HG03457 (cell line): ENCODE measurements around the gene GPAT2.
"Not testable (repeated sequence)": the region's sequence is repeated elsewhere in the genome, so short reads cannot be mapped to it uniquely, and the experiment has no call there.

Experiments
- ATAC-seq: cut with Tn5 transposase; IDR thresholded peaks from one replicate; pipeline ENCODE4 v1.9.1; 2021; ENCODE audit warnings: moderate number of reproducible peaks; ENCODE audit not compliant: unreplicated experiment

Gene GPAT2

DNA sequence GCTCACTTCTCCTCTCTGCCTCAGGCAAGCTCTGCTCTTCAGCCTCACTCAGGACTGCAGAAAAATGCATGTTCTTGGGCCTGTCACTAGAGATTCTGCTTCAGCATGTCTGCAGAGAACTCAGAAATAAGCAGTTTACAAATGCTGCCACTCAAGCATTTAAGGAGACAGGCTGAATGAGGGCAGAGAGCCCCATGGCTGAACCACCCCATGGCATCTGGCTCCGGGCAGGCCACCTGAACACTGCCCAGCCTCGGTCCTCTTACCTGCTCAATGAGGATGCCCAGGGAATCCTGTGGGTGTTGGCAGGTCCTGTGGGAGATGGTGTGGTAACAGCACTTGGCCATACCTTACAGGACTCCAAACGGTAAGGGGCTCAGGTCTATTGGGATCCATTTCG lies 31.2 kb upstream of the GPAT2 start:
- ATAC-seq = not testable (repeated sequence)

DNA sequence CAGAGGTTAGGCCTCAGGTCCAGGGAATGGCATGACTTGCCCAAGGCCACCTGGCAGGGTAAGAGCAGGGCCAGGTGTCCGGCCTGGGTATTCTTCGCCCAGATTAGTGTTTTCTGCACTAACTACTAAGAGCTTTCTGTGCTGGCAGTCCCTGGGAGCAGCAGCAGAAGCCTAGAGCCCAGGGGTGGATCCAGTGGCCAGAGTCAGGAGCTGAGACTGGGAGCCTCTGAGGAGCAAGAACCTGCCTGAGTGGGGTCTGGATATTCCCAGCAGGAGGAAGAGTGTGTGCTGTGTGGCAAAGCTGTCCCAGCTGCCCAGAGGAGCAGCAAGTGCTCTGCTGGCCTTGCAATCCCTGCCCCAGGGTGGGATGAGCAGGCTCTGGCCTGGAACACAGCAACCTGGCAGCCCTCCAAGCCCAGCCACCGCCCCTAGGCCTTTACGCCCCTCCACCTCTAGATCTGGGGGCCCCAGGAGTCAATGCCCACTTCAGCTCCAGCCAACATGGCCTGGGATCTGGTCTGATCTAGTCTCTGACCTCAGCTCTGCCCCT lies 30.7 kb upstream of the GPAT2 start:
- no peak for ATAC-seq

DNA sequence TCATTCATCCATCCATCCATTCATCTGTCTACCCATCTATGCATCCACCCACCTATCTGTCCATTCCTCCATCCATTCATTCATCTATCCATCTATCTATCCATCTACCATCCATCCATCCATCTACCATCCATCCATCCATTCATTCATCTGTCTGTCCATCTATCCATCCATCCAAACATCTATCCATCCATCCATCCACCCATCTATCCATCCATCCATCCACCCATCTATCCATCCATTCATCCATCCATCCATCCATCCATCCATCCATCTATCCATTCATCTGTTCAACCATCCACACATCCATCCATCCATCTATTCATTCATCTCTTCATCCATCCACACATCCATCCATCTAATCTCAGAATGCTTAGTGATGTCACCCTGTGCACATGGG lies 30.0 kb upstream of the GPAT2 start:
- ATAC-seq = not testable (repeated sequence)

DNA sequence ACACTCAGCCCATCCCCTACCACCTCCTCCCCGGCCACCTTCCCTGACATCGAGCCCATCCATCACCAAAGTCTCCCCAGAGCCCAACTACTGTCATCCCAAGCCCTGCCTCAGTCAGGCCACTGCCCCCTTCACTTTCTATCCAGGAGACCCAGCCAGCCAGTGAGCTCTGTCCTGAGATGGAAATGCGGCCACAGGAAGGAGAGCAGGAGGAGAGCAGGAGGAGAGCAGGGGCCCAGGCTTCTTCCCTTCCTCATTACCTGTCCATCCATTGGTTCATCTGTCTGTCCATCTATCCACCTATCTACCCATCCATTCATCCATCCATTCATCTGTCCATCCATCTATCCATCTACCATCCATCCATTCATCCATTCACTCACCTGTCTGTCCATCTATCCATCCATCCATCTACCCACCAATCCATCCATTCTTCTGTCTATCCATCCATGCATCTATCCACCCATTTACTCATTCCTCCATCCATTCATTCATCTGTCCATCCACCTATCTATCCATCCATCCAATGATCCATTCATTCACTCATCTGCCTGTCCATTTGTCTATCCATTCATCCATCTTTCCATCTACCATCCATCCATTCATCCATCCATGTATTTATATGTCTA lies 29.4 kb upstream of the GPAT2 start:
- not testable (repeated sequence) for ATAC-seq

DNA sequence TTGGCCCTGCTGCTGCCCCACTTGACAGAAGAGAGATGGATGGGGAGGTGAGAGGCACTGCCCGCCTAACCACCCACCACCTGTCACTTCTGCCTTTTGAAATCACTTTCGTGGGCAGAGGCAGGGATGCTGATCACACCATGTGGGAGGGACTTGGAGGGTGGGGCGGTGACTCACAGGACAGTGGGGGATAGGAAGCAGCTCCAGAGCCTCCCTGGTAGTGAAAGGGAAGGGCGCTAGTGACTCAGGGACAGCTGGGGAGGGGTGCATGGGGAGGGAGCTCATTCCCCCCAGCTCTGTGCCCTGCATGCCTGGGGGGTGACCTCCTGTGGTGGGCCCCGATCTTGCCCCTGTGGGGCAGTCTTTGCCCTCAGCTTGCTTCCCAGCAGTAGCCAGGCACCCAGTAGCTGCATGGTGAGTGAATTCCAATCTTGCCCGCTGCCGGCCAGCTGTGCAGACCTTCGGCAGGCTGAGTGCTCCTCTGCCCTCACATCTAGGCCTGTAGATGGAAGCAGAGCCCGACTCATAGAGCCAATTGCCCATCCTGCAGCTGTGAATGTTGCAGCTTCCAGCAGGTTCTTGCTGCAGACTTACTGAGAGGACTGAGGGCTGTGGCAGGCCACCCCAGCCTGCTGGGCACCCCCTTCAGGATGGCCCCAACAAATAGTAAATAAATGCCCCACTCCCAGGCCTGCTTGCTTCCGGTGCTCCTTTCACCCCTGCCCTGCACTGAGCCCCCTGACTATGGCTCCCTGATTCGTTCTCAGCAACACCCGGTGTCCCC lies 28.6 kb upstream of the GPAT2 start:
- not testable (repeated sequence) for ATAC-seq

DNA sequence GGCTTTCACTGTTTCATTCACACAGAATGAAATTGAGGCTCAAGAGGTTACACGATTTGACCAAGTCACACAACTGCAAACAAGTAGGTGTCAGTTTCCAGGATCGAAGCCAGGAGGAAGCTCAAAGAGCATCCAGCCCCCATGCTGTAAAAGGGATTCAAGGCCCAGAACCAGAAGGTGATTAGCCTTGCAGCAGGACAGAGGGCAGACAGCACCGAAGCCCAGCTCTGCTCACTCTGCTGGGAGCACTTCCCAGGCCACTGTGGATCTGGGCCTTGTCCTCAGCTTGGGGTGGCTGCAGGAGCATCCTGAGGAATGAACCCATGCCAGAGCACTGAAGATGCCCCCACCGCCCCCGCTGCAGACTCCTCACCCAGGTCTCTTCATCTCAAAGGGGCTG lies 27.8 kb upstream of the GPAT2 start:
- ATAC-seq = not testable (repeated sequence)

DNA sequence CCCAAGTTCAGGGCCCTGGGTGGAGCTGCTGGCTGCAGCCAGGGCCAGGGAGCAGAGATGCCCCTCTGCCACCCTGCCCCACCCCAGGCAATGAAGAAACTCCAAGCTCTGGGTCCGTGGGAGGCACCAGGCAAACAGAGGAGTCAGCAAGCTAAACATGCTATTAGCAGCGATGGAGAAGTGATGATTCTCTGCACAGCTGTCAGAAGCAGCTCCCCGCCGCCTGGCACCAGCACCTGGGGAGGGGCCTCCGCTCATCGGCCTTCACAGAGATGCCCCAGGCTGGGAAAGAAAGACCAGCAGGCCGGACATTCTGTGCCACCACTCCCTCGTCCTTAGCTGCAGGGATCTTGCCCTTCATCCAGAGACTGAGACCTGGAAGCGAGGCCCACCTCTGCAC lies 27.2 kb upstream of the GPAT2 start:
- ATAC-seq = not testable (repeated sequence)

DNA sequence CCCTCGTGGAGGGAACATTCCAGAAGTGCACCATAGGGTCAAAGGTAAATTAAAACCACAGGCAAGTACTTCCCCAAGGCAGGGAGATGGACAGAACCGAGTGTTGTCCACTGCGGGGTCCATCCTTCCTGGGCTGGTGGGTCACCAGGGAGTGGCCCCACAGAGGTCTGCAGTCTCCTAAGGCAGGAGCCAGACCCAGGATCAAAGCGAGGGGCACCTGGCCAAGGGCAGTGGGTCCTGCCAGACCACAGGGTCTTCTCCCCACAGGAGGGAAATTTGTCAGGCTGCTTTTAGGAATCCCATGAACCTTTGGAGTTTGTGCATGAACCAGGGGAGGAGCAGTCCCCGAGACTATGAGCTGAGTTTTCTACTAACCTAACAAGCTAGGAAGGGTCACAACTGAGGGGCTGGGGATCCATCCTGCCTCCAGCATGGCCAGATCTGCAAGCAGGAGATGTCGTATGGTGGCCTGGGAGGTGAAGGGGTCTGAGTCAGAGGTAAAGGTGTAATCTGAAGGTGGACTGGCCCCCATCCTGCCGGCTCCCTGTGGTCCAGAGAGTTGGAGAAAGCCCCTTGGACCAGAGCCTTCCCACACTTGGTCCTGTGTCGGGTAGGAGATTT lies 26.6 kb upstream of the GPAT2 start:
- not testable (repeated sequence) for ATAC-seq

DNA sequence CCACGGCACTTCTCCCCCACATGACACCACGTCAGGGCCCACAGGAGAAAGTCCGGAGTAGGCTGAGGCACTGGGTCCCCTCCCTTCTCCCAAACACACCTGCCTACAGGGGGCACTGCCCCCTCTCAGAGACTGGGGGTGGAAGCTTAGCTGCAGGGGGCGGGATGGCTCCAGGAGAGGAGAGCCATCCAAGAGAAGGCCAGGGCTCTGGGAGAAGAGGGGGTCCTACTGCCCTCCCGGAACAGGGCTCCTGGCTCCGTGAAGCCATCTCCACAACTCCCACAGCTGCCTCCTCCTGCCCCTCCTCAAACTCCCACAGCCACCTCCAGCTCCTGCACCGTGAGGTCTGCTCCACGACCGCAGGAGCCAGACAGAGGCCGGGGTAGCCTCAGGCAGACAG lies 25.6 kb upstream of the GPAT2 start:
- not testable (repeated sequence) for ATAC-seq

DNA sequence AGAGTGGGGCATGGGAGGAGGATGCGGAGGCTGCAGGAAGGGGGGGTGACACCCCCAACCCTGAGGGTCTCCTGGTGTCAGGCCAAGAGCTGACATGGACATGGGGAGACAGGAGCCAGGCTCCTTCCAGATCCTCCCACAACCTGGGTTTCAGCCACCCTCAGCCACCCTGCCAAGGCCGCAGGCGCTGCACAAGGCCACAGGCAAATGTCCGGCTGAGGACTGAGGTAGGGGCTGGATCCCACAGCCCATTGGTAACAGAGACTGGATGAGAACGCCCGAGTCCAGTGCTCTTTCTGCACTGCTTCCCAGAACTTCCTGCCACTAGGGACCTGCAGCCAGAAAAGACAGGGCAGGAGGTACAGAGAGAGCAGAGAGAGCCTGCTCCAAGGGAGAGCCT lies 24.7 kb upstream of the GPAT2 start:
- ATAC-seq = not testable (repeated sequence)

DNA sequence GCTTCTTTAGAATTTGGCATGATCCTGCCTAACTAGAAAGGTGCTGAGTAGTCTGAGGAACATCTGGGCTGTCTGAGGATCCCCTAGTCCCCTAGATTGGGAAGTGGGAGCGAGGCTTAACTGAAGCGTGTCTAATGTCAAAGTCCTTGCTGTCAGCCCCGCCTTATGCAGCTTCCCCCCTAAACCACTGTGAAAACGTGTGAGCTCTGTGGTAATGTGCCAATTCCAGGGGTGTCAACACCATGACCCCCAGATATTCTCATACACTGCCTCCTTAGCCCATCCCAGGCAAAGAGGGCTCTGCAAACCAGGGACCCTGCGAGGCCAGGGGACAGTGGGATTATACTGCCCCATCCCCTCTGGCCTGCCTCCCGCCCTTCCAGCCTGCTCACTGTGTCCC lies 21.1 kb upstream of the GPAT2 start:
- not testable (repeated sequence) for ATAC-seq

DNA sequence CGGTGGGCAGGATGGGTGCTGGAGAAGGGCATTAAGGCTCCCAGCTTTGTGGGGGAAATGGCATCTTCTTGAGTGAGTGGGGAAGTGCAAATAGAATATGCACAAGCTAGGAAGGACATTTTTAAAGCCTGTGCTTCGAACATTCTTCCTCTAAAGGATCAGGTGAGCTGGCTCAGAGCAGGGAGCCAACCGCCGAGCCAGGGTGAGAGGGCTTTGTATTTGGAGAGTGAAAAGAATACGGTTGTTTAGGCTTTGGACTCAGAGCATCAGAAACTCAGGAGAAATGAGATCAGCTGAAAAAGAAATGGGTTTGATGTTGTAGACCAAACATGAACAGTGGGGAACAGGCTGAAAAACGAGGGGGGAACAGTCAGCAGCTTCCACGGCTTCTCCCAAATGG lies 19.8 kb upstream of the GPAT2 start:
- ATAC-seq = not testable (repeated sequence)

DNA sequence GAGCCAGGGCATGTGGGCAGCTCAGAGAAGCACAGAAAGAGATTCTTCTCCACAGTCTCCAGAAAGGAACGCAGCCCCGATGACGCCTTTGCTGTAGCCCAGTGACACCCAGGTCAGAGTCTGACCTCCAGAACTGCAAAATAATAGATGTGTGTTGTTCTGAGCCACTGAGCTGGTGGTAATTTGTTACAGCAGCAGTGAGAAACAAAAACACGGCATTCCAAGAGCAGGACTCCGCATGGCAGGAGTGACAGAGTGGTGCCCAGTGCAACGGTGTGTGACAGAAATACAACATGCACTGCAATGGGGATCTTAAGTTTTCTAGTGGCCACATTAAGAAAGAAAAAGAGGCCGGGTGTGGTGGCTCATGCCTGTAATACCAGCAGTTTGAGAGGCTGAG lies 18.7 kb upstream of the GPAT2 start:
- not testable (repeated sequence) for ATAC-seq

DNA sequence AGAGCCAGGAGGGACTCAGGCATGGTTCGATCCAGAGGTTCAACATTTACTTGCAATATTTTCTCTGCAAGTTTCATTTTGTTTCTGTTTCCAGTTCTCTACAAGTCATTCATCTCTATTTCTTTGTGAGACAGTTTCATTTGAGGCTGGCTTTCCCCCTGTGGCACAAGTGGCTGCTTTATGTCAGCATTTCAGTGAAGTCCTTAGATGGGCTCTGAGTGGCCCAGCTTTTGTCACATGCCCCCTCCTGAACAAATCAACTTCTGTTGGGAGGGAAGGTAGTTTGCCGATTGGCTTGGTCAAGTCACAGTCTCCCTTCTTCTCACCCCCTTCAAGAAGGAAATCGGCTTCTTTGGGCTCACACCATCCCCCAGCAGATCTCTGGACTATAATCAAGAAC lies 17.9 kb upstream of the GPAT2 start:
- not testable (repeated sequence) for ATAC-seq

DNA sequence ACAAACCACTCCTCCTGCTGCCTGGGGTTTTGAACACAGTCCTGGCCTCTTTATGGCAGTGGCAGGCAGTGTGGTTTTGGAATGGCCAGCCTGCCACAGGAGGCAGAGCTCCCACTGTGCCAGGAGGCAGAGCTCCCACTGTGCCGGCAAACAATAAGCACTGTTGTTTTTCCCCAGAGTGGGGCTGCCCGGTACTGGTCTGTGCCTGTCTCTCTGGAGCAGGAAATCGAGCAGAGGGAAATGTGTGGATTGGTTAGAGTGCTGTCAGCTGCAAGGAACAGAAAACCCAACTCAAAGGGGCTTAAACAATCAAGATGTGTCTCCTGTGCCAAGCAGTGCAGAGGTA lies 15.2 kb upstream of the GPAT2 start:
- ATAC-seq = not testable (repeated sequence)

DNA sequence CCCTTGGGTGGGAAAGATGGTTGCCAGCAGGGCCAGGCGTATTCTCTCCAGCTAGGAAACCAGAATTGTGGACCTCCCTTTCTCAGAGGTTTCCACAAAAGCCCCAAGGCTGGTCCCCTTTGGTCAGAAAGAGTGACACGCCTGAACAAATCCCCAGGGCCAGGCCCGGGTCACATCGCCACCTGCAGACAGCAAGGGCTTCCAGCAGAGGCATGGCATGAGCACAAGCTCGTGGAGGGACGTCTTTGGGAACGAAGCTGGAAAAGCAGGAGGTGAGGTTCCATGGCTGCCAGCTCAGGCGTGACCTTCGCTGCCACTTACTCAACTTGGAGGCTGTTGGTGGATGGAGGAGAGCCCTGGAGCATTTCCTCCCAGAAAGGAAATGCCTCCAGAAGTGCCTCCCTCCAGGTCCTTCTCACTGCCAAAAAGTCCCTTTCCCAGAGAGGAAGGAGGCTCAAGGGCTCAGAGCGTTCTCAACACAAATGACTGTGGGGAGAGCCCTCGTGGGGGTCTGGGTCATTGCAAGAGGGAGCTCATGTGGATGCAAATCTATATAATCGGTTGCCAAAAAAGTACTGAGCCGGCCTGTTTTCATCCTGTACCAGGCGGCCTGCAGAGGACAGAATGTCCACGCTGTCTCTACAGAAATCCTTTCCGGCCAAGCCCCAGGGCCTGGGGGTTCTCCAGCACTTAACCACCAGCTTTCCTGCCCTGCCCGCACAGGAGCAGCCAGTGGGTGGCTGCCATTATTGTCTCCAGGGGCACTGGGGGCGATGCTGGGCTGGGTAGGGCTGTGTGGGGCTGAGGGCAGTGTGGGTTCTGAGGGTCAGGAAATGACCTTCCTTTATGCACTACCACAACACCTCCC lies 14.6 kb upstream of the GPAT2 start:
- not testable (repeated sequence) for ATAC-seq

DNA sequence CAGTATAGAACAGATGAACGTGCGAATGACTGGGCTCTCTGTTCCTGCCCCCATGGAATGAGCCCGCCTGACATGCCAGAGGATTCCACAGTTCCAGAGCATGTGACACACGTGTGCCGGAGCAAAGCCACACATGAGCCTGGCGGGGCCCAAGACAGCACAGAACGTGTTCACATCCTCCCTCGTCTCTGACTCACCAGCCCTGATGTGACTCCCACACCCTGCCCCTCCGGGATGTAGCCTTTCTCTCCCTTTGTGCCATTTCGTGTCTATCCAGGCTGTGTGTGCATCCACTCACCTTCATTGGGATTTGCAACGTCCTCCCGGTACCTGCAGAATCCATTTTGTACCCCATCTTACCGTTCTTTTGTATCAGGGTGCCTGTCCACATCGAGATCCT lies 838 bp upstream of the GPAT2 start:
- not testable (repeated sequence) for ATAC-seq

DNA sequence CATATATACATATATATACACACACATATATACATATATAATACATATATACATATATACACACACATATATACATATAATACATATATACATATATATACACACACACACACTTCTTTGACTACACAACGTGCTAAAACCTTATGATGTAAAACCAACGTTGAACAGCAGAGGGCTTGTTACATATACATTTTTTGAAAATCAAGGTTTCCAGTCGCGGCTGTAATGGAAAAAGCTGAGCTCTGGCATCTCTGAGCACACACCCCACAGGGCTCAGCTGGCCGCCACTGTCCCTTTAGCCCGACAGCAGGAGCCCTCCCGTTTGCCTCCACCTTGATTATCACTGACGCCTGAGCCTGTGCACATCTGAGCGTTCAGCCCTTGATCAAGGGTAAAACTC lies 719 bp downstream of the GPAT2 start:
- ATAC-seq = not testable (repeated sequence)

DNA sequence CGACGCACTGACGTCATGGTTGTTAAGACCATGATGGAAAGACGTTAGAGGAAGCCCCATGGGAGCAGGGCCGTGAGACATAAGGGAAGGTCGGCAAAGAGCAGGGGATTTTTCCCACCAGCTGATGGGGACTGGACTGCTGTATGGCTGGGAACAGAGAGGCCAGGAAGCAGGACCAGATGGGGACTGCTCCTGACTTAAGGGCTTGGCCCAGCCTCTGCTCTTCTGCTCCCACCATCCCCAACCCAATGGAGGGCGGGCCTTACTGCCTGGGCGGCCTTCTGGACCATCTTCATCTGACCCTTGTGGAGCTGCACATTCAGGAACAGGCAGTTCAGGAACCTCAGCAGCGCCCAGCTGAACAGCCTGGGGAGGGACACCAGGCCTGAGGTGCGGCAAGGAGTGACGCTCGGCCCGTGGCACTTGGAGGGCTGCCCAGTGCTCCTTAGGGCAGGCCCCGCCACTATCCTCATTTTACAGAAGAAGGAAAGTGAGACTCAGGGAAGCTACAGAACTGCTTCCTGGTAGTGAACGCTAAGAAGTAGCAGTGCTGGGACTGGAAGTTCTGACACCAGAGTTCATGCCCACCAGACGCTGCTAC lies 6.9 kb downstream of the GPAT2 start:
- not testable (repeated sequence) for ATAC-seq

DNA sequence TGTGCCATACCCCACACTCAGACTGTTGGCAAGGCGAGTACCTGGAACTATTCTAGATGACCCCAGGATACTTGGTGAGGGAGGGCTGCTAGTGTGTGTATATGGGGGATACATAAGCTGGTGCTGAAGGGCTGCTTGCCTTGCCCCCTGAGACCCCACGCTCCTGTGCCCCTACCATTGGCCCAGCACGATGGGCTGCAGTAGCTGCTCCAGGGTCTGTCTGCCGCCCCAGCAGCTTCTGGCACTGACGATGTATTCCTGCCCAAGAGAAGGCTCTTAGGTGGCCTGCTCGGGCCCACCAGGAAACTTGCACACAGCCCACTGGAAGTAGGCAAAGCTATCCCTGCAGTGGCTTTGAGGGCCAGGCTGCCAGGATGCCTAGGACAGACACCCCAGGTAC lies 9.0 kb downstream of the GPAT2 start:
- ATAC-seq = not testable (repeated sequence)

DNA sequence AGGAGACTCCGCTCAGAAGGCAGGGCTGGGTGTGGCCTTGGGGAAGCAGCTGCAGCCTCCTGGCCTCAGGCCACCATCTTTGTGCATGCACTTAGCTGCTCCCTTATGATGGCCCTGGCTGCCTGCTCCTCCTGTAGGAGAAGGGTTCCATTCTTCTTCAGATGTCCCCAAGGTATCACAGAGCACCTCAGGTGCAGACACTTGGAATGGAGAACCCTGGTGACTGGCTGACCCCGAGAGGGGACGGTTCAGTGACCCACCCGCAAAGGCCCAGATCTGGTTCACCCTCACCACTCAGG lies 9.6 kb downstream of the GPAT2 start:
- ATAC-seq = no peak
